Measurements from ENCODE around the gene PROZ. TPM values are rescaled to one million over a fixed set of nuclear protein-coding genes. Genes with fewer than 3 reads are reported as not detected.

Gene PROZ
- total and polyA plus RNA-seq, 2 of the 13 experiments (the other 11 are each of a cell fraction or from before 2014, with no cell fraction given) = 5.6 to 22.5 TPM

GRCh38 chr13:113157206-113157928 is 1.1 kb upstream of the PROZ start:
- POLR2A ChIA-PET = interaction anchor here (0.7 to 2.1 kb wide), 7 partner anchors 12 to 53 kb away, joined by 3 to 11 read pairs (median 3); partner anchors contain the start of genes CUL4A and F10
- ATAC-seq = no peak
- intact Hi-C loops (cut with micrococcal nuclease; ENCODE audit: unreplicated experiment) = loop anchor here (5.0 kb wide), 1 partner anchor 50 kb away; the partner anchor contains the start of genes CUL4A and PCID2
- DNase-seq (ENCODE audit: low spot score) = no peak
- BruUV-seq (replicated peaks) = no TSS peak
- Histone ChIP-seq H3K4me2 (ENCODE audit: low read depth, low read length) (peak overlapping the region; percentile 94), H3K9ac (ENCODE audit: insufficient read depth, low read depth, low read length) (no peak overlapping the region), H2AFZ (ENCODE audit: low read length) (no peak overlapping the region), H3K9me3 (ENCODE audit: low read length) (0 out of 2 replicates have a peak, but pooled peaks cover 5% of the 10 kb centered on the region), H3K36me3 (replicated peaks in 1 of 2; ENCODE audit: control insufficient read depth in 1 of 2, insufficient read depth in 2 of 2, low read length in 2 of 2) (no peaks in the 10 kb centered on the region), H3K27ac (ENCODE audit: extremely low read length, insufficient read depth, low read length) (no peak overlapping the region), H3K27me3 (ENCODE audit: control insufficient read depth in 1 of 2, insufficient read depth in 2 of 2, low read length in 2 of 2) (no peaks in the 10 kb centered on the region), H3K4me1 (ENCODE audit: insufficient read depth, low read length) (peaks cover 72% of the 10 kb centered on the region), H3K79me2 (ENCODE audit: insufficient read depth, low read length) (peaks cover 11% of the 10 kb centered on the region), H3K4me3 (replicated peaks in 1 of 3; ENCODE audit: insufficient read depth in 1 of 3, low read depth in 2 of 3, low read length in 3 of 3) (no peak overlapping the region), H4K20me1 (ENCODE audit: insufficient read depth, low read length) (no peaks in the 10 kb centered on the region)
- in situ Hi-C loops (cut with HindIII; ENCODE audit: extremely low pct_ligation_motif_present, low pct_unique_long_range_greater_than_20kb) = no loop called here
- CTCF ChIA-PET (ENCODE audit: low intra/inter-chr PET ratio, low total read pairs) = no interaction called here
- FAIRE-seq = no peak
- TF ChIP-seq FOXM1 (CRISPR knock-in tag; IDR thresholded peaks at IDR 0.05) (no peak), SRSF1 (optimal IDR thresholded peaks at IDR 0.05; ENCODE audit: low read depth, low read length) (no peak), ZFAT (CRISPR knock-in tag; conservative IDR thresholded peaks at IDR 0.05) (no peak)
- WGBS (ENCODE audit: low lambda C conversion rate) = 87% methylated on average over 12 of the region's 12 CpGs

- Histone ChIP-seq H3K27ac (ENCODE audit: extremely low read length, insufficient read depth, low read length) (peak overlapping the region; percentile 85), H3K27me3 (ENCODE audit: control insufficient read depth in 1 of 2, insufficient read depth in 2 of 2, low read length in 2 of 2) (no peaks in the 10 kb centered on the region), H3K9ac (ENCODE audit: insufficient read depth, low read depth, low read length) (peak overlapping the region; percentile 75), H4K20me1 (ENCODE audit: insufficient read depth, low read length) (no peaks in the 10 kb centered on the region), H3K4me3 (replicated peaks in 1 of 3; ENCODE audit: insufficient read depth in 1 of 3, low read depth in 2 of 3, low read length in 3 of 3) (peak overlapping the region; percentile 57 to 72 (median 64); a peak in 5 of 6 replicates), H3K9me3 (ENCODE audit: low read length) (0 out of 2 replicates have a peak, but pooled peaks cover 5% of the 10 kb centered on the region), H3K4me1 (ENCODE audit: insufficient read depth, low read length) (peaks cover 59% of the 10 kb centered on the region), H3K79me2 (ENCODE audit: insufficient read depth, low read length) (no peaks in the 10 kb centered on the region), H3K36me3 (replicated peaks in 1 of 2; ENCODE audit: control insufficient read depth in 1 of 2, insufficient read depth in 2 of 2, low read length in 2 of 2) (no peaks in the 10 kb centered on the region), H3K4me2 (ENCODE audit: low read depth, low read length) (peak overlapping the region; percentile 94), H2AFZ (ENCODE audit: low read length) (no peak overlapping the region)
- peak; percentile 54 for ATAC-seq
- intact Hi-C loops (cut with micrococcal nuclease; ENCODE audit: unreplicated experiment) (loop anchor here (5.0 kb wide), 1 partner anchor 48 kb away; the partner anchor contains the start of genes CUL4A and PCID2), in situ Hi-C loops (cut with HindIII; ENCODE audit: extremely low pct_ligation_motif_present, low pct_unique_long_range_greater_than_20kb) (no loop called here)
- 5% methylated on average over 3 of the region's 7 CpGs for WGBS (ENCODE audit: low lambda C conversion rate)
- no peak for FAIRE-seq
- BruUV-seq (replicated peaks) = no TSS peak
- no peak for DNase-seq (ENCODE audit: low spot score)
- ChIA-PET POLR2A (interaction anchor here (1.3 to 2.1 kb wide), 4 partner anchors 11 to 51 kb away, joined by 3 to 11 read pairs (median 6); partner anchors contain the start of gene CUL4A), CTCF (ENCODE audit: low intra/inter-chr PET ratio, low total read pairs) (no interaction called here)
- TF ChIP-seq ZNF746 (CRISPR knock-in tag; IDR thresholded peaks at IDR 0.05) = no peak
- TF ChIP-seq ZNF225 (CRISPR knock-in tag; IDR thresholded peaks at IDR 0.05) = no peak
- 0 out of 2 replicates have a peak, but pooled peaks have one; percentile 8 for TF ChIP-seq ZNF709 (CRISPR knock-in tag; IDR thresholded peaks at IDR 0.05)
- TF ChIP-seq ZNF7 (CRISPR knock-in tag; IDR thresholded peaks at IDR 0.05) = no peak
- TF ChIP-seq ZNF275 (CRISPR knock-in tag; IDR thresholded peaks at IDR 0.05; ENCODE audit: borderline replicate concordance) = no peak
- TF ChIP-seq HNRNPK (IDR thresholded peaks at IDR 0.05; ENCODE audit: low read depth, low read length, poor library complexity, severe bottlenecking) = peak; percentile 81
- TF ChIP-seq ESRRA (CRISPR knock-in tag; IDR thresholded peaks at IDR 0.05; ENCODE audit: low read depth) = no peak
- no peak for TF ChIP-seq BRD4 (CRISPR knock-in tag; IDR thresholded peaks at IDR 0.05)
- no peak for TF ChIP-seq ZNF713 (CRISPR knock-in tag; IDR thresholded peaks at IDR 0.05)
- TF ChIP-seq SETDB1 (CRISPR knock-in tag; IDR thresholded peaks at IDR 0.05; ENCODE audit: borderline replicate concordance) = no peak
- TF ChIP-seq ZXDC (CRISPR knock-in tag; IDR thresholded peaks at IDR 0.05) = no peak
Measured at GRCh38 chr13:113158946-113159345, 498 bp downstream of the PROZ start.

All from HepG2 (cell line).